Stimulated activated CD4-positive, alpha-beta T cell treated with anti-CD3 and anti-CD28 coated beads, Interleukin-12 subunit alpha, Interleukin-12 subunit beta, amount 100 ng/mL, for 24 hours (primary cell): ENCODE results near the gene CRYZL1.

Source experiments
- DNase-seq, 2 experiments: peaks; one replicate each; pipeline ENCODE4 v3.0.0-alpha.2; 2020; ENCODE audit warnings: low read depth in 2 of 2

CRYZL1 gene

DNA sequence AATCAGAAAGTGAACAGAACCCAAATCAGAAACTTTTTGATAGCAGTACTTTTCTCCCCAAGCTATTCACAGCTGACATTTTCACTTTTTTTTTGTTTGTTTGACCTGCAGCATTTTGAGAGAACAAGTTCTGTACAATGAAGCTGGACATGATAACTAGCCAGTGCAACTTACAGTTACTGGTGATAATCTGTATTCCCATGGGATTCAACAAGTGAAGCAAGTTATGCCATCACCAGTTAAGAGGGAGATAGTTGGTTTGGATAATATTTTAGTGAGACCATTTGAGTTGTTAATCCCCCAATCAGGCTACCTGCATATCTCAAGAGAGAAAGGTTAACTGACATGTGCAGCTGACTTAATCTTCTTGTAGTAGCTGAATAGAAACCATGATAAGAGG lies 80.6 kb downstream of the CRYZL1 start:
- no peak for DNase-seq

DNA sequence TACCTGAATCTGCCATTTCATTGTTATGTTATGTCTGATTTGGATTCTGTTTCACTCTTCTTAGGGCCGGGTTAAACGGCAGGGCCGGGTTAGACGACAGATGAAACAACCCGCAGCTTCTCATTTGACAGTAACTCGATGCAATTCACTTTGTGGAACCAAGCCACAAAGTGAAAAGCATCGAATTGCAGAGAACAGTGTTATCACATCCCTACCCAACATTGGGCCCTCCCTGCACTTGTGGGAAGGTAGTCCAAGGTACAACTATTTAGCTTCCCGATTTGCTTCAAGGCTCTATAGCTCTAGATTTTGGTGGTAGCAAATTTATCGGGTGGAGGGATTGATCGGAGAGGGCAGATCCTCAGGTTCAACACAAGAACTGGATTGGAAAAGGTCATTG lies 81.7 kb downstream of the CRYZL1 start:
- no peak for DNase-seq

DNA sequence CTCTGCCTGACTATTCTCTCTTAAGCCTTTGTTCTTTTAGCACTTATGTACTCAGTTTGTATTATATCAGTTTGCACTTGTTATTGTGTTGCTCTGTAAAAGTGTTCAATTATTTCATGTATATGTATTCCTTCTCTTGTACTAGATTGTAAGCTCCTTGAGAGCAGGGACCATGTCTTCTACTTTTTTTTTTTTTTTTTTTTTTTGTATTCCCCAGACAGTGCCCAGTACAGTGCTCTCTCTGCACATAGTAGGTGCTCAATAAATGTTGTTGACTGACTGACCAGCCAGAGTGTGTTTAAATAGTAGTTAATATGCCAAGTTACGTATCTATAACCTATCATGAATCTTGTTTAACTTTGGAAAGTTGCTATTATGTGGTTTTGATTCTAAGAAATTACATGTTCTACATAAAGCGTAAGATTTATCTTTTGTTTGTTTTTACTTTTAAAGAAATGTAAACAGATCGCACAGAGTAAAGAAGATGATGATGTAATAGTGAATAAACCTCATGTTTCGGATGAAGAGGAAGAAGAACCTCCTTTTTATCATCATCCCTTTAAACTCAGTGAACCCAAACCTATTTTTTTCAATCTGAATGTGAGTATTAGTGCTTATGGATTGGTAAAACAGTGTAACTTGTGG lies 82.6 kb downstream of the CRYZL1 start:
- DNase-seq, result no peak

DNA sequence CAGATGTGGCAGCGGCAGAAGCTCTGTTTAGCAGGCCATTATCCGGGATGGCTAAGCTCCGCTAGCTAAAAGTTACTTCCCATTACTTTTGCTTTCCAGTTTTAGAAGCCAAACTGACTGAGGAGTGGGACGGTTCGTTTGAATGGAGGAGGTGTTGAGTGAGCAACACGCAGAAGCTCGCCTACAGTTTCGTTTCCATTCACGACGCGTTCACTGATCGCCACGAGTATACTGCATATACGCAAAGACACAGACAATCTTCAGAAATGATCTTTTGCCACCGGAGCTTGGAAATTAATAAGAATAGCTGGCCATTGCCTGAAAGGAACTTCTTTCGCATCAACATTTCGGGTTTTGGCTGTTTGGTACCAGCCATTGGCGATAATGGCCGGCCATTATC lies 84.1 kb downstream of the CRYZL1 start:
- no peak for DNase-seq

DNA sequence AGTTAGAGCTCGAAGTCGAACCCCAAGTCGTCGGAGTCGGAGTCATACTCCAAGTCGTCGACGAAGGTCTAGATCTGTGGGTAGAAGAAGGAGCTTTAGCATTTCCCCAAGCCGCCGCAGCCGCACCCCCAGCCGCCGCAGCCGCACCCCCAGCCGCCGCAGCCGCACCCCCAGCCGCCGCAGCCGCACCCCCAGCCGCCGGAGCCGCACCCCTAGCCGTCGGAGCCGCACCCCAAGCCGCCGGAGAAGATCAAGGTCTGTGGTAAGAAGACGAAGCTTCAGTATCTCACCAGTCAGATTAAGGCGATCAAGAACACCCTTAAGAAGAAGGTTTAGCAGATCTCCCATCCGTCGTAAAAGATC lies 86.6 kb downstream of the CRYZL1 start:
- DNase-seq, result no peak

DNA sequence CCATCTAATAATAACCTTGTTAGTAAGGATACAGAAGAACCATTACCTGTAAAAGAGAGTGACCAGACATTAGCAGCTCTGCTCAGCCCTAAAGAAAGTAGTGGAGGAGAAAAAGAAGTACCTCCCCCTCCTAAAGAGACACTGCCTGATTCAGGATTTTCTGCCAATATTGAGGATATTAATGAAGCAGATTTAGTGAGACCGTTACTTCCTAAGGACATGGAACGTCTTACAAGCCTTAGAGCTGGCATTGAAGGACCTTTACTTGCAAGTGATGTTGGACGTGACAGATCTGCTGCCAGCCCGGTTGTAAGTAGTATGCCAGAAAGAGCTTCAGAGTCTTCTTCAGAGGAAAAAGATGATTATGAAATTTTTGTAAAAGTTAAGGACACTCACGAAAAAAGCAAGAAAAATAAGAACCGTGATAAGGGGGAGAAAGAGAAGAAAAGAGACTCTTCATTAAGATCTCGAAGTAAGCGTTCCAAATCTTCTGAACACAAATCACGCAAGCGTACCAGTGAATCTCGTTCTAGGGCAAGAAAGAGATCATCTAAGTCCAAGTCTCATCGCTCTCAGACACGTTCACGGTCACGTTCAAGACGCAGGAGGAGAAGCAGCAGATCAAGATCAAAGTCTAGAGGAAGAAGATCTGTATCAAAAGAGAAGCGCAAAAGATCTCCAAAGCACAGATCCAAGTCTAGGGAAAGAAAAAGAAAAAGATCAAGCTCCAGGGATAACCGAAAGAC lies 87.1 kb downstream of the CRYZL1 start:
- DNase-seq, result no peak

DNA sequence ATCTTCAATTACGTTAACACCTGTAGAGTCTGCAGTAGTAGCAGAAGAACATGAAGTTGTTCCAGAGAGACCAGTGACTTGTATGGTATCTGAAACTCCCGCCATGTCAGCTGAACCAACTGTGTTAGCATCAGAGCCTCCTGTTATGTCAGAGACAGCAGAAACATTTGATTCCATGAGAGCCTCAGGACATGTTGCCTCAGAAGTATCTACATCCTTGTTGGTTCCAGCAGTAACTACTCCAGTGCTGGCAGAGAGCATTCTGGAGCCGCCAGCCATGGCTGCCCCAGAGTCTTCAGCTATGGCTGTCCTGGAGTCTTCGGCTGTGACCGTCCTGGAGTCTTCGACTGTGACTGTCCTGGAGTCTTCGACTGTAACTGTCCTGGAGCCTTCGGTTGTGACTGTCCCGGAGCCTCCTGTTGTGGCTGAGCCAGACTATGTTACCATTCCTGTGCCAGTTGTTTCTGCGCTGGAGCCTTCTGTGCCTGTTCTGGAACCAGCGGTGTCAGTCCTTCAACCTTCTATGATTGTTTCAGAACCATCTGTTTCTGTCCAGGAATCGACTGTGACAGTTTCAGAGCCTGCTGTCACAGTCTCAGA lies 88.4 kb downstream of the CRYZL1 start:
- no peak for DNase-seq

DNA sequence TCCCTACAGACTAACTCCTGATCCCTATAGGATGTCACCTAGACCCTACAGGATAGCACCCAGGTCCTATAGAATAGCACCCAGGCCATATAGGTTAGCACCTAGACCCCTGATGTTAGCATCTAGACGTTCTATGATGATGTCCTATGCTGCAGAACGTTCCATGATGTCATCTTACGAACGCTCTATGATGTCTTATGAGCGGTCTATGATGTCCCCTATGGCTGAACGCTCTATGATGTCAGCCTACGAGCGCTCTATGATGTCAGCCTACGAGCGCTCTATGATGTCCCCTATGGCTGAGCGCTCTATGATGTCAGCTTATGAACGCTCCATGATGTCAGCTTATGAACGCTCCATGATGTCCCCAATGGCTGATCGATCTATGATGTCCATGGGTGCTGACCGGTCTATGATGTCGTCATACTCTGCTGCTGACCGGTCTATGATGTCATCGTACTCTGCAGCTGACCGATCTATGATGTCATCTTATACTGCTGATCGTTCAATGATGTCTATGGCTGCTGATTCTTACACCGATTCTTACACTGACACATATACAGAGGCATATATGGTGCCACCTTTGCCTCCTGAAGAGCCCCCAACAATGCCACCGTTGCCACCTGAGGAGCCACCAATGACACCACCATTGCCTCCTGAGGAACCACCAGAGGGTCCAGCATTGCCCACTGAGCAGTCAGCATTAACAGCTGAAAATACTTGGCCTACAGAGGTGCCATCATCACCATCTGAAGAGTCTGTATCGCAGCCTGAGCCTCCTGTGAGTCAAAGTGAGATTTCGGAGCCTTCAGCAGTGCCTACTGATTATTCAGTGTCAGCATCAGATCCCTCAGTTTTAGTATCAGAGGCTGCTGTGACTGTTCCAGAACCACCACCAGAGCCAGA lies 89.2 kb downstream of the CRYZL1 start:
- DNase-seq, result no peak

DNA sequence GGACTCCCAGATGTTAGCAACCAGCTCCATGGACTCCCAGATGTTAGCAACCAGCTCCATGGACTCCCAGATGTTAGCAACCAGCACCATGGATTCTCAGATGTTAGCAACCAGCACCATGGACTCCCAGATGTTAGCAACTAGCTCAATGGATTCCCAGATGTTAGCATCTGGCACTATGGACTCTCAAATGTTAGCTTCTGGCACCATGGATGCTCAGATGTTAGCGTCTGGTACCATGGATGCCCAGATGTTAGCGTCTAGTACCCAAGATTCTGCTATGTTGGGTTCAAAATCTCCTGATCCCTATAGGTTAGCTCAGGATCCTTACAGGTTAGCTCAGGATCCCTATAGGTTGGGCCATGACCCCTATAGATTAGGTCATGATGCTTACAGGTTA lies 89.9 kb downstream of the CRYZL1 start:
- DNase-seq, result no peak

DNA sequence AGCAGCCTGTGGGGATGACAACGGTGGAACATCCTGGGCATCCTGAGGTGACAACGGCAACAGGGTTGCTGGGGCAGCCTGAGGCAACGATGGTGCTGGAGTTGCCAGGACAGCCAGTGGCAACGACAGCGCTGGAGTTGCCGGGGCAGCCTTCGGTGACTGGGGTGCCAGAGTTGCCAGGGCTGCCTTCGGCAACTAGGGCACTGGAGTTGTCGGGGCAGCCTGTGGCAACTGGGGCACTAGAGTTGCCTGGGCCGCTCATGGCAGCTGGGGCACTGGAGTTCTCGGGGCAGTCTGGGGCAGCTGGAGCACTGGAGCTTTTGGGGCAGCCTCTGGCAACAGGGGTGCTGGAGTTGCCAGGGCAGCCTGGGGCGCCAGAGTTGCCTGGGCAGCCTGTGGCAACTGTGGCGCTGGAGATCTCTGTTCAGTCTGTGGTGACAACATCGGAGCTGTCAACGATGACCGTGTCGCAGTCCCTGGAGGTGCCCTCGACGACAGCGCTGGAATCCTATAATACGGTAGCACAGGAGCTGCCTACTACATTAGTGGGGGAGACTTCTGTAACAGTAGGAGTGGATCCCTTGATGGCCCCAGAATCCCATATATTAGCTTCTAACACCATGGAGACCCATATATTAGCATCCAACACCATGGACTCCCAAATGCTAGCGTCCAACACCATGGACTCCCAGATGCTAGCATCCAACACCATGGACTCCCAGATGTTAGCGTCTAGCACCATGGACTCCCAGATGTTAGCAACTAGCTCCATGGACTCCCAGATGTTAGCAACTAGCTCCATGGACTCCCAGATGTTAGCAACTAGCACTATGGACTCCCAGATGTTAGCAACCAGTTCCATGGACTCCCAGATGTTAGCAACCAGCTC lies 90.5 kb downstream of the CRYZL1 start:
- DNase-seq, result no peak

DNA sequence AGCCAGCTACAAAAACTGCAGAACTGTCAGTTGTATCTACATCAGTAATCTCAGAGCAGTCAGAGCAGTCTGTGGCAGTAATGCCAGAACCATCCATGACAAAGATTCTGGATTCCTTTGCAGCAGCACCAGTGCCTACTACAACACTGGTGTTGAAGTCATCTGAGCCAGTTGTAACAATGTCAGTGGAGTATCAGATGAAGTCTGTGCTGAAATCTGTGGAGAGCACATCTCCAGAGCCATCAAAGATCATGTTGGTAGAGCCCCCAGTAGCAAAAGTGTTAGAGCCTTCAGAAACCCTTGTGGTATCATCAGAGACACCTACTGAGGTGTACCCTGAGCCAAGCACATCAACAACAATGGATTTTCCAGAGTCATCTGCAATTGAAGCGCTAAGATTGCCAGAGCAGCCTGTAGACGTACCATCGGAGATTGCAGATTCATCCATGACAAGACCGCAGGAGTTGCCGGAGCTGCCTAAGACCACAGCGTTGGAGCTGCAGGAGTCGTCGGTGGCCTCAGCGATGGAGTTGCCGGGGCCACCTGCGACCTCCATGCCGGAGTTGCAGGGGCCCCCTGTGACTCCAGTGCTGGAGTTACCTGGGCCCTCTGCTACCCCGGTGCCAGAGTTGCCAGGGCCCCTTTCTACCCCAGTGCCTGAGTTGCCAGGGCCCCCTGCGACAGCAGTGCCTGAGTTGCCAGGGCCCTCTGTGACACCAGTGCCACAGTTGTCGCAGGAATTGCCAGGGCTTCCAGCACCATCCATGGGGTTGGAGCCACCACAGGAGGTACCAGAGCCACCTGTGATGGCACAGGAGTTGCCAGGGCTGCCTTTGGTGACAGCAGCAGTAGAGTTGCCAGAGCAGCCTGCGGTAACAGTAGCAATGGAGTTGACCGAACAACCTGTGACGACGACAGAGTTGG lies 91.4 kb downstream of the CRYZL1 start:
- DNase-seq, result no peak

DNA sequence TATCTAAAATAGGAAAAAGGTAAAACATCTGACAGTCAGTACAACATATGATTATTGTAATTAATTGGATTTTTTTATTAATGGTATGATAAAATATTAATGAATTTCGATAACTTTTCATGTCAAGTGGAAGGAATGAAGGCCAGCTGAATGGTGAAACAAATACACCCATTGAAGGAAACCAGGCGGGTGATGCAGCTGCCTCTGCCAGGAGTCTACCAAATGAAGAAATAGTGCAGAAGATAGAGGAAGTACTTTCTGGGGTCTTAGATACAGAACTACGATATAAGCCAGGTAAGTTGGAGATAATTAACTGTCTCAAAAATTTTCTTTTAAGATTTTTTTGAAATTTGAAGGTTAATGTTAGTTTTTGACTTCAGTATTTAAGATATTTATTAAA lies 95.5 kb downstream of the CRYZL1 start:
- DNase-seq, result no peak

DNA sequence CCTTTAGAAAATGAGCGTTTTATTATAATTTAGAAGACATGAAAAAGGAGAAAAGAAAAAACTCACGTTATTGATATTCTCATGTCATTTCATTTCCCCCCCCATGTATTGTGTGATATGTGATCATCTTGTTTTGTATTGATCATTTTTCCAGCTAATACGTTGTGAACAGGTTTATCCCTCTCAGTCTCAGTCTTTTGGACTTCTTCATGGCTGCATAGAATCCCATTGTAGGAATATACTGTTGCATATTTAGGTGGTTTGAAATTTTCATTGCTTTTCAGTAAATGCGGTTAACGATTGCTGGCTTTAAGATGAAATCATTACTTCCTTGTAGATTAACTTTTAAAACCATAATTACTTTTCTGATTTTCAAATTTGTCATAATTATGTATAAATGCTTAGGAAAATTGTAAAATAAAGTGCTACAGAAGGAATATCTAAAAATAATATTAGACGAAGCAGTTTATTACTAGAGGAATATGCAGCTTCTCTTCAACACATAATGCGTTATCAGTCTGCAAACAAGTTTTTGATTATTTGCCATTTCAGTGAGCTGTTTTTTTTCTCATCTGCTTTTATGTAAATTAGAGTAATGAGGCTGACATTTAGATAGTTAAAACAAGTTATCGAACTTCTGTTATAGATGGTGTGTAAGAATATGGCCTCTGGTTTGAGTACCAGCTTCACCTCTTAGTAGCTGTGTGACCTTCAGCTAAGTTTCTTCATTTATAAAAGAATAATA lies 96.9 kb downstream of the CRYZL1 start:
- DNase-seq, result no peak

DNA sequence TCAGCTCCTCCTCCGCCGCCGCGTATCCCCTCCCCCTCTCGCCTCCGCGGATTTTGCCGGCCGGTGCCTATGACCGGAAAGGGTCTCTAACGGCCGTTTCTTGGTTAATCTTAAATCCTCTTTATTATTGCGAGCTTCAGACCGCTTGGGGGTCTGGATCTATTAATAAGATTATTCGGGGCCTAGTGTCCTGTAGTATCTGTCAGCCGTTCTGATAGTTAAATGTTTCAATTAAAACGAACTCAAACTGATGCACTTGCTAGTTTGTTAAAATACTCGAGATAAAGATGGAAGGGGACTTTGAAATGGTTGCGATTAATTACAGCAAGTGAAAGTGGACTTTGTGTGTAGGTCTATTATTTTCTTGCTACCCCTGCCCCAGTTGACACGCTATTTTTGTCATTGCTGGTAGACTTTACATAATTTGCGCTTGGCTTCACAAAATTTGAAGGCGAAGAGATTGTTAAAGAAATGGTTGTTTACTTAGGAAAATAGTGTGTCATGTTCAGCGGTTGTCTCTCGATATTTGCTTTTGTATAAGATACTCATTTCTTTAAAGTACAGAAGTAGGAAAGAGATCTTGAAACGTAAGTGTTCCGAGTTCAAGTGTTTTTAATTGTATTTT lies 97.9 kb downstream of the CRYZL1 start:
- DNase-seq, result peak in 1 of 2 experiments; percentile 71

DNA sequence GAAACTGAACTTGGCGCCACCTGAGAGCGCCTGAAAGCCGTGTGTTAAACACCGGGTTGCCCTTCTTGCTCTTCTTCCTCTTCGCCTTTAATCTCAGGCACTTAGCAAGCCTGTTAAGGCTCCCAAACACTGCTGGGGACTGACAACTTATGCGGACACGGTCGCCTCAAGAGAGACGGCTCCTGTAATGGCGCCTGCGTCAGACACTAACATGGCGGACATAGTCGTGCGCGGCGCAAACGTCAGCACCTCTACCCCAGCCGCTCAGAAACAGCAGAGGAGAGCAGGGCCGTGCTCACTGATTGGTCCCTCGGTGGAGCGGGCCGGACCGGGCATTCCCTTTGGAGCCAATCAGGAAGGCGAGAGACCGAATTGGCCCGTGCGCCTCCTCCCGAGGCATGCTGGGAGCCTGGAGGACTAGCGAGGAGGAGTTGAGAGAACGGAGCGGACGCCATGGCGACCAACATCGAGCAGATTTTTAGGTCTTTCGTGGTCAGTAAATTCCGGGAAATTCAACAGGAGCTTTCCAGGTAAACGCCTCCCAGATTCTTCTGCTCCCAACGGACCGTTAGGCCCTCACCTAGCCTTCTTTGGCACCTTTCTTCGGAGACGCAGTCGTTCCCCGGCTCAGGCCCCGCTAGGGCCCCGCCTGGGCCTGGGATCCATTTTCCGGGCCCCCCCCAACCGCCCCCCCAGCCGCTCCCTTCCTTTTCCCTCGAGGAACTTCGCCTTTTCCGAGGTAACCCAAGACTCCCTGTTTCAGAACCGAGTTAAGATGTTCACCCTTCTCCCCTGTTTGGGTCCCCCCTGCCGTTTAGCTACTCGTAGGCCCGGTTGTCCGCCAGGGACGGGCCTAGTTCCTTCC lies 98.7 kb downstream of the CRYZL1 start, which contains the start of gene SON:
Gene SON, plus strand, starts transcription at position 399 of the 865 bp plus-strand sequence. Its CDS starts 55 bp downstream, at position 454.
- DNase-seq, result peak; percentile 95

DNA sequence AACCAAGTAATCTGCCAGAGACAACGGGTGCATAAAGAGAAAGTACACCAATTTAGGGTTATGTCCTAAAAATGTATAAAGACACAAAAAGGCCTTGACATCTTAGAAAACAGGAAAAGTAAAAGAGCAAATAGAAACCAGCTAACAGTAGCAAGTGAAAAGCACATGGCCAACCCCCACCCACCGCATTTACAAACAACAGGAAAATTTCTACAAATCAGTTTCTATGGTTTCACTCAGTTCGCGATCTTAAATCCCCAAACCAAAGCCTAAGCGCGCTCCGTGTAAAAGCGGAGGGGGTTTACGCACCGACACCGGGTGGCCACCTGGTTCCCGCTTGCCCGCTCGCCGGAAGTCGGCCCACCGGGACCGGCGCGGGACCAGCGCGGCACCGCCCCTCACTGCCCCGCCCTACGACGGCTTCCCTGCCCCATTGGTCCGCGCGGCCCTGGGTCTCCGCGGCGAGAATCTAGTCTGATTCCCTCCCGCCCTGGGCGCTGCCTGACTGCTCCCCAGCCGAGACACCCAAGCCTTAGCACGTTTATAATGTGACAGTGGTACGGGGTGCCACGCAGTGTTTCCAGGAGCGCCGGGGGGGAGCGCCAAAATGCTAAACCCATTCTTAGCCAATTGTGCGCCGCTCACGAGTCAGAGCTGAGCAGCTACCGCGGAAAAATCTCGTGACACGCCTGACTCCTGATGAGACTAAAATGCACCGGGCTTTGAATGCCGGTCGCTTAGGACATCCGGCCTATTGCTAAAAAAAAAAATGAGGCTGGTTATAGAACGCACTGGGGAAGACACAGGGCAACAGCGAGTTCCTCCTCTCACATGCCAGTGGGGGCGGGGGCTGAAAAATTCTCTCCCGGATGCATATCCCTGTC lies 99.5 kb downstream of the CRYZL1 start, which contains the start of gene GART:
Gene GART, minus strand, starts transcription at position 362 of the 884 bp plus-strand sequence. CDS start 2,802 bp downstream, outside the sequence.
- DNase-seq, result peak; percentile 75 to 82
